GM12878 (cell line): ENCODE results near the gene GIMAP1. TPM values are rescaled to one million over a fixed set of nuclear protein-coding genes. Genes with fewer than 3 reads are reported as not detected.

ENCODE experiments used
- ATAC-seq: fragments of 200-7000 bp; cut with Tn5 transposase; 3 replicates; pipeline ENCODE4 v1.9.1; 2020; ENCODE audit warnings: mild to moderate bottlenecking, moderate library complexity
- BruUV-seq: library from RNA; stranded (reverse); fragments of 400-500 nt; replicated peaks from 2 replicates; lab custom pipeline; 2021; lab: Mats Ljungman, UMichigan
- CTCF ChIA-PET: fragments of 300-600 bp; sonication (Branson Sonifier 250); formaldehyde crosslinking; extraction: SDS; loops from one replicate; lab custom pipeline; 2021; ENCODE audit warnings: inconsistent platforms; lab: Yijun Ruan, JAX
- POLR2A ChIA-PET: fragments of 350-600 bp; formaldehyde crosslinking; extraction: SDS; loops from one replicate; lab custom pipeline; 2021; ENCODE audit warnings: inconsistent platforms; lab: Charles Lee
- RAD21 ChIA-PET: fragments of 300-600 bp; sonication (Branson Sonifier 250); formaldehyde crosslinking; loops from one replicate; lab custom pipeline; 2023; ENCODE audit warnings: antibody characterized with exemption; ENCODE audit not compliant: unreplicated experiment; lab: Charles Lee
- SMC1A ChIA-PET: fragments of 300-600 bp; sonication (Branson Sonifier 250); formaldehyde crosslinking; loops from one replicate; lab custom pipeline; 2023; ENCODE audit not compliant: unreplicated experiment, uncharacterized antibody; lab: Charles Lee
- DNase-seq: peaks from one replicate; pipeline ENCODE4 v3.0.0-alpha.2; 2011; ENCODE audit warnings: low read depth, low spot score
- FAIRE-seq: peaks from 3 replicates; lab custom pipeline; 2011; peaks lifted over from hg19 to GRCh38; lab: Jason Lieb, UNC
- H2AFZ ChIP-seq: 2 replicates; pipeline ENCODE4 v1.6.0; 2011; ENCODE audit warnings: low read depth, low read length, control low read depth; ENCODE audit not compliant: control insufficient read depth
- H3K27ac ChIP-seq: 2 replicates; pipeline ENCODE4 v1.5.1; 2011; ENCODE audit warnings: control low read depth; ENCODE audit not compliant: control insufficient read depth, insufficient read depth
- H3K27me3 ChIP-seq, 2 experiments: replicated peaks in 1 of 2; 2 replicates each; pipeline versions ENCODE4 v1.6.0 to v1.6.1; 2011; ENCODE audit warnings: low read length in 1 of 2; ENCODE audit not compliant: control insufficient read depth in 2 of 2, insufficient read depth in 2 of 2
- H3K36me3 ChIP-seq, 2 experiments: 2 replicates each; pipeline ENCODE4 v1.5.1; 2011; ENCODE audit warnings: low read length in 1 of 2; ENCODE audit not compliant: control insufficient read depth in 2 of 2, insufficient read depth in 2 of 2
- H3K4me1 ChIP-seq: 2 replicates; pipeline ENCODE4 v1.6.1; 2011; ENCODE audit warnings: mild to moderate bottlenecking, low read length, moderate library complexity, mixed read lengths; ENCODE audit not compliant: control insufficient read depth, insufficient read depth
- H3K4me2 ChIP-seq: 2 replicates; pipeline ENCODE4 v1.6.0; 2011; ENCODE audit warnings: control low read depth; ENCODE audit not compliant: control insufficient read depth, insufficient read depth
- H3K4me3 ChIP-seq: fragments of 200-600 bp; sonication (generic); 2 replicates; pipeline ENCODE4 v1.5.1; 2016
- H3K79me2 ChIP-seq: 2 replicates; pipeline ENCODE4 v1.6.0; 2011; ENCODE audit warnings: low read length; ENCODE audit not compliant: control insufficient read depth, insufficient read depth
- H3K9ac ChIP-seq: 2 replicates; pipeline ENCODE4 v1.8.0; 2011; ENCODE audit warnings: low read length, control low read depth, mixed read lengths; ENCODE audit not compliant: control insufficient read depth, insufficient read depth
- H3K9me3 ChIP-seq: replicated peaks from 3 replicates; pipeline ENCODE4 v1.5.1; 2011; ENCODE audit warnings: mild to moderate bottlenecking, low read length; ENCODE audit not compliant: control insufficient read depth, insufficient read depth
- H4K20me1 ChIP-seq: 2 replicates; pipeline ENCODE4 v1.6.0; 2011; ENCODE audit not compliant: control insufficient read depth, insufficient read depth
- ATF7 ChIP-seq: fragments of 450-650 bp; IDR thresholded peaks from 2 replicates; pipeline ENCODE4 v1.6.1; 2016; ENCODE audit warnings: low read depth, mild to moderate bottlenecking
- BHLHE40 ChIP-seq, 2 experiments: fragments of 450-650 bp in 1 of 2; IDR thresholded peaks; 2 replicates each; pipeline ENCODE4 v1.6.1; 2011 to 2017; ENCODE audit warnings: low read depth in 2 of 2, borderline replicate concordance in 1 of 2, improper control_type of control experiment in 1 of 2, low read length in 1 of 2, mild to moderate bottlenecking in 1 of 2
- FOXK2 ChIP-seq: fragments of 450-650 bp; IDR thresholded peaks from 2 replicates; pipeline ENCODE4 v1.6.1; 2017; ENCODE audit warnings: mild to moderate bottlenecking, moderate library complexity
- GABPA ChIP-seq: IDR thresholded peaks from 2 replicates; pipeline ENCODE4 v1.6.1; 2014; ENCODE audit warnings: antibody characterized with exemption, low read depth, mild to moderate bottlenecking, inconsistent platforms
- HDGF ChIP-seq: fragments of 450-650 bp; IDR thresholded peaks from 2 replicates; pipeline ENCODE4 v1.6.1; 2016; ENCODE audit warnings: antibody characterized with exemption
- MTA2 ChIP-seq: fragments of 450-650 bp; IDR thresholded peaks from 2 replicates; pipeline ENCODE4 v1.6.1; 2016; ENCODE audit warnings: low read depth, mild to moderate bottlenecking, moderate library complexity
- MYB ChIP-seq: fragments of 150-350 bp; IDR thresholded peaks from 2 replicates; pipeline ENCODE4 v1.6.1; 2014; ENCODE audit warnings: mild to moderate bottlenecking, low read depth, low read length, borderline replicate concordance
- NR2F1 ChIP-seq: fragments of 450-650 bp; conservative IDR thresholded peaks from 2 replicates; pipeline ENCODE4 v1.6.1; 2017; ENCODE audit warnings: mild to moderate bottlenecking
- SRF ChIP-seq, 2 experiments: IDR thresholded peaks; 2 replicates each; pipeline ENCODE4 v1.6.1; 2011; ENCODE audit warnings: low read depth in 2 of 2, low read length in 2 of 2, mild to moderate bottlenecking in 1 of 2, moderate library complexity in 1 of 2
- TCF12 ChIP-seq: IDR thresholded peaks from 2 replicates; pipeline ENCODE4 v1.6.1; 2011; ENCODE audit warnings: low read depth, mild to moderate bottlenecking, low read length
- WGBS: methylation state at CpG from one replicate; pipeline ENCODE4 v1.1.6; 2016; ENCODE audit warnings: low lambda C conversion rate; ENCODE audit not compliant: insufficient replicate concordance, insufficient coverage; ENCODE audit errors: missing lambda C conversion rate; 5-methylcytosine and 5-hydroxymethylcytosine counted together
- in situ Hi-C: fragments of 300-500 bp; cut with MboI; formaldehyde crosslinking; loops from 9 replicates; pipeline ENCODE4 v1.14.3; 2018; ENCODE audit warnings: mixed read lengths
- intact Hi-C: fragments of 100-400 bp; cut with micrococcal nuclease; formaldehyde crosslinking; loops from one replicate; pipeline ENCODE4 v1.14.2; 2022; ENCODE audit not compliant: unreplicated experiment
- polyA plus RNA-seq, 11 experiments: library from polyadenylated mRNA; depleted of rRNA in 4 of 11; unstranded in 6 of 11; stranded (reverse) in 5 of 11; fragments of >200 nt; fragmentation: Nextera tagmentation in 4 of 11; fragmentation: Illumina TruSeq in 1 of 11; extraction: Ambion mirVana in 4 of 11; extraction: Trizol in 1 of 11; gene quantifications; 1 replicate in 1 of 11; 2 replicates in 10 of 11; pipeline versions ENCODE4 v1.2.1 to v1.2.3, GENCODE V29; 2011 to 2016; ENCODE audit warnings: inconsistent platforms in 2 of 11, missing spikeins in 2 of 11, low read depth in 1 of 11
- total RNA-seq, 4 experiments: library from RNA; depleted of rRNA in 3 of 4; stranded (reverse); fragments of >200 nt in 3 of 4; fragmentation: Illumina TruSeq in 1 of 4; extraction: Trizol in 1 of 4; gene quantifications; 2 replicates each; pipeline versions ENCODE4 v1.2.1 to v1.2.3, GENCODE V29; 2013 to 2021
- TF ChIP-seq, protein P1 (sequence below): fragments of 450-650 bp; IDR thresholded peaks from 2 replicates; pipeline ENCODE4 v1.6.1; 2017; ENCODE audit warnings: antibody characterized with exemption, mild to moderate bottlenecking, moderate library complexity
- TF ChIP-seq, protein P2 (sequence below): IDR thresholded peaks from 2 replicates; pipeline ENCODE4 v1.6.1; 2012; ENCODE audit warnings: low read length, inconsistent platforms
- TF ChIP-seq, protein P3 (sequence below), 3 experiments: IDR thresholded peaks in 2 of 3; conservative IDR thresholded peaks in 1 of 3; 2 replicates each; pipeline ENCODE4 v1.5.1; 2011; ENCODE audit warnings: low read depth in 3 of 3, low read length in 3 of 3, mild to moderate bottlenecking in 3 of 3, control low read depth in 2 of 3, moderate library complexity in 2 of 3, inconsistent platforms in 1 of 3, mixed read lengths in 1 of 3; ENCODE audit not compliant: control insufficient read depth in 2 of 3, insufficient read depth in 1 of 3; ENCODE audit errors: extremely low read depth in 1 of 3

GIMAP1 gene
- total and polyA plus RNA-seq, 10 of the 15 experiments (the other 5 are each of a cell fraction or from before 2014, with no cell fraction given) = 0.16 to 1.9 (median 1.1) TPM

DNA sequence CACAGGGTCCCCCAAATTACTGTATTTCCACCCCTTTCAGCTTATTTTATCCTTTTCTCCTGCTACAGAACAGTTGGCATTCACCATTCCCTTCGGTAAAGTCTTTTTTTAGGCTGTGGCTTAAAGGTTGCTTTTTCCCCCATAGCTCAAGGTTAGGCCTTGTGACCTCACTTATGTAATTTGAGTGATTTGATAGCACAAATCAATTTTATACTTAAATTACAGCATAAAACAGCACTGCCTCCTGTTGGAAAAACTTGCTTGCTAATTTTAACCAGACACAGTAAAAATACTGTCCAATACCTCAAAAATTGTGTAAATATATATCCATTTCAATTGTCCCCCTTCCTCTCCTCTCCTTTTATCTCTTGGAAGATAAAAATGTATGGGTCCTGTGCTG, 7.1 kb downstream of the GIMAP1 start (continued):
- no peak for TF ChIP-seq SRF (IDR thresholded peaks at IDR 0.05; ENCODE audit: low read depth in 2 of 2, low read length in 2 of 2)
- TF ChIP-seq TCF12 = no peak
- TF ChIP-seq FOXK2 = no peak
- no peak for TF ChIP-seq ATF7
- no peak for TF ChIP-seq GABPA
- TF ChIP-seq NR2F1 = no peak
- TF ChIP-seq, protein P1, sequence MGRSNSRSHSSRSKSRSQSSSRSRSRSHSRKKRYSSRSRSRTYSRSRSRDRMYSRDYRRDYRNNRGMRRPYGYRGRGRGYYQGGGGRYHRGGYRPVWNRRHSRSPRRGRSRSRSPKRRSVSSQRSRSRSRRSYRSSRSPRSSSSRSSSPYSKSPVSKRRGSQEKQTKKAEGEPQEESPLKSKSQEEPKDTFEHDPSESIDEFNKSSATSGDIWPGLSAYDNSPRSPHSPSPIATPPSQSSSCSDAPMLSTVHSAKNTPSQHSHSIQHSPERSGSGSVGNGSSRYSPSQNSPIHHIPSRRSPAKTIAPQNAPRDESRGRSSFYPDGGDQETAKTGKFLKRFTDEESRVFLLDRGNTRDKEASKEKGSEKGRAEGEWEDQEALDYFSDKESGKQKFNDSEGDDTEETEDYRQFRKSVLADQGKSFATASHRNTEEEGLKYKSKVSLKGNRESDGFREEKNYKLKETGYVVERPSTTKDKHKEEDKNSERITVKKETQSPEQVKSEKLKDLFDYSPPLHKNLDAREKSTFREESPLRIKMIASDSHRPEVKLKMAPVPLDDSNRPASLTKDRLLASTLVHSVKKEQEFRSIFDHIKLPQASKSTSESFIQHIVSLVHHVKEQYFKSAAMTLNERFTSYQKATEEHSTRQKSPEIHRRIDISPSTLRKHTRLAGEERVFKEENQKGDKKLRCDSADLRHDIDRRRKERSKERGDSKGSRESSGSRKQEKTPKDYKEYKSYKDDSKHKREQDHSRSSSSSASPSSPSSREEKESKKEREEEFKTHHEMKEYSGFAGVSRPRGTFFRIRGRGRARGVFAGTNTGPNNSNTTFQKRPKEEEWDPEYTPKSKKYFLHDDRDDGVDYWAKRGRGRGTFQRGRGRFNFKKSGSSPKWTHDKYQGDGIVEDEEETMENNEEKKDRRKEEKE = no peak
- no peak for TF ChIP-seq MYB
- TF ChIP-seq, all 136 proteins: peak for 0

- no TSS peak for BruUV-seq
- Histone ChIP-seq H3K4me2 (no peak overlapping the region), H4K20me1 (no peaks in the 10 kb centered on the region), H3K36me3 (no peaks in the 10 kb centered on the region), H3K9ac (no peak overlapping the region), H3K4me1 (no peaks in the 10 kb centered on the region), H2AFZ (no peak overlapping the region), H3K4me3 (no peak overlapping the region), H3K9me3 (peaks cover 2% of the 10 kb centered on the region; the same call in 2 of the 3 replicates), H3K27me3 (no peaks in the 10 kb centered on the region), H3K79me2 (no peaks in the 10 kb centered on the region), H3K27ac (no peak overlapping the region)
- WGBS = 61% methylated on average over 3 of the region's 3 CpGs
- ATAC-seq (no peak), FAIRE-seq (no peak), DNase-seq (no peak)
- SMC1A ChIA-PET = interaction anchor here (0.7 kb wide), 1 partner anchor 167 kb away, joined by 3 read pairs; no protein-coding TSS in a partner anchor
- intact Hi-C loops (no loop called here), in situ Hi-C loops (no loop called here)
- POLR2A ChIA-PET = no interaction called here
- CTCF ChIA-PET = no interaction called here
- TF ChIP-seq, protein P2, sequence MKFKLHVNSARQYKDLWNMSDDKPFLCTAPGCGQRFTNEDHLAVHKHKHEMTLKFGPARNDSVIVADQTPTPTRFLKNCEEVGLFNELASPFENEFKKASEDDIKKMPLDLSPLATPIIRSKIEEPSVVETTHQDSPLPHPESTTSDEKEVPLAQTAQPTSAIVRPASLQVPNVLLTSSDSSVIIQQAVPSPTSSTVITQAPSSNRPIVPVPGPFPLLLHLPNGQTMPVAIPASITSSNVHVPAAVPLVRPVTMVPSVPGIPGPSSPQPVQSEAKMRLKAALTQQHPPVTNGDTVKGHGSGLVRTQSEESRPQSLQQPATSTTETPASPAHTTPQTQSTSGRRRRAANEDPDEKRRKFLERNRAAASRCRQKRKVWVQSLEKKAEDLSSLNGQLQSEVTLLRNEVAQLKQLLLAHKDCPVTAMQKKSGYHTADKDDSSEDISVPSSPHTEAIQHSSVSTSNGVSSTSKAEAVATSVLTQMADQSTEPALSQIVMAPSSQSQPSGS = no peak
- TF ChIP-seq HDGF (no peak), MTA2 (no peak), BHLHE40 (IDR thresholded peaks at IDR 0.05; ENCODE audit: borderline replicate concordance in 1 of 2, low read depth in 2 of 2, low read length in 1 of 2) (no peak)
- TF ChIP-seq, protein P3, sequence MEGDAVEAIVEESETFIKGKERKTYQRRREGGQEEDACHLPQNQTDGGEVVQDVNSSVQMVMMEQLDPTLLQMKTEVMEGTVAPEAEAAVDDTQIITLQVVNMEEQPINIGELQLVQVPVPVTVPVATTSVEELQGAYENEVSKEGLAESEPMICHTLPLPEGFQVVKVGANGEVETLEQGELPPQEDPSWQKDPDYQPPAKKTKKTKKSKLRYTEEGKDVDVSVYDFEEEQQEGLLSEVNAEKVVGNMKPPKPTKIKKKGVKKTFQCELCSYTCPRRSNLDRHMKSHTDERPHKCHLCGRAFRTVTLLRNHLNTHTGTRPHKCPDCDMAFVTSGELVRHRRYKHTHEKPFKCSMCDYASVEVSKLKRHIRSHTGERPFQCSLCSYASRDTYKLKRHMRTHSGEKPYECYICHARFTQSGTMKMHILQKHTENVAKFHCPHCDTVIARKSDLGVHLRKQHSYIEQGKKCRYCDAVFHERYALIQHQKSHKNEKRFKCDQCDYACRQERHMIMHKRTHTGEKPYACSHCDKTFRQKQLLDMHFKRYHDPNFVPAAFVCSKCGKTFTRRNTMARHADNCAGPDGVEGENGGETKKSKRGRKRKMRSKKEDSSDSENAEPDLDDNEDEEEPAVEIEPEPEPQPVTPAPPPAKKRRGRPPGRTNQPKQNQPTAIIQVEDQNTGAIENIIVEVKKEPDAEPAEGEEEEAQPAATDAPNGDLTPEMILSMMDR (IDR thresholded peaks at IDR 0.05 in 2 of 3, conservative IDR thresholded peaks at IDR 0.05 in 1 of 3; ENCODE audit: control insufficient read depth in 2 of 3, extremely low read depth in 1 of 3, insufficient read depth in 1 of 3, low read depth in 3 of 3, low read length in 3 of 3) = no peak
- RAD21 ChIA-PET = no interaction called here
Observed at GRCh38 chr7:150727381-150727780, 11.0 kb downstream of the GIMAP1 start.
